ENCODE measurements around the gene PDRG1.

PDRG1 gene

GRCh38 chr20:31951530-31952453 lies at the start of gene PDRG1:
PDRG1 (minus strand) TSS chr20:31952046; CDS start chr20:31951961, 85 bp downstream.
- peak; percentile 96 for DNase-seq

GRCh38 chr20:31998246-31998645 lies 46.4 kb upstream of the PDRG1 start:
- DNase-seq = no peak

GRCh38 chr20:31996996-31997395 lies 45.1 kb upstream of the PDRG1 start:
- DNase-seq = no peak

- no peak for DNase-seq
Observed at GRCh38 chr20:31992086-31992485, 40.2 kb upstream of the PDRG1 start.

GRCh38 chr20:31991339-31991705 lies 39.5 kb upstream of the PDRG1 start:
- no peak for DNase-seq

- DNase-seq = no peak
Observed at GRCh38 chr20:31990641-31991338, 38.9 kb upstream of the PDRG1 start.

GRCh38 chr20:31989030-31989645 lies 37.3 kb upstream of the PDRG1 start:
- no peak for DNase-seq

GRCh38 chr20:31988430-31989015 lies 36.7 kb upstream of the PDRG1 start:
- DNase-seq = no peak

GRCh38 chr20:31987744-31988143 lies 35.9 kb upstream of the PDRG1 start:
- no peak for DNase-seq

GRCh38 chr20:31984981-31985471 lies 33.2 kb upstream of the PDRG1 start:
- no peak for DNase-seq

- DNase-seq = no peak
Observed at GRCh38 chr20:31981784-31982183, 29.9 kb upstream of the PDRG1 start.

- no peak for DNase-seq
Observed at GRCh38 chr20:31979713-31980426, 28.0 kb upstream of the PDRG1 start.

GRCh38 chr20:31977080-31977479 lies 25.2 kb upstream of the PDRG1 start:
- no peak for DNase-seq

- DNase-seq = no peak
Observed at GRCh38 chr20:31975874-31976273, 24.0 kb upstream of the PDRG1 start.

- no peak for DNase-seq
Observed at GRCh38 chr20:31974951-31975487, 23.2 kb upstream of the PDRG1 start.

- DNase-seq = no peak
Observed at GRCh38 chr20:31974296-31974695, 22.4 kb upstream of the PDRG1 start.

- DNase-seq = no peak
Observed at GRCh38 chr20:31972471-31973021, 20.7 kb upstream of the PDRG1 start.

- no peak for DNase-seq
Observed at GRCh38 chr20:31969991-31970390, 18.1 kb upstream of the PDRG1 start.

- peak; percentile 81 for DNase-seq
Observed at GRCh38 chr20:31968291-31969126, 16.7 kb upstream of the PDRG1 start.

- no peak for DNase-seq
Observed at GRCh38 chr20:31967830-31968249, 16.0 kb upstream of the PDRG1 start, which contains the start of gene XKR7. XKR7 (plus strand) TSS chr20:31968151; CDS start chr20:31968176, 25 bp downstream.
